WTC11 (cell line): ENCODE data around the gene PIGU.

ENCODE experiments used
- ATF3 ChIP-seq: sonication (generic); formaldehyde crosslinking; conservative IDR thresholded peaks from 2 replicates; pipeline ENCODE4 v1.8.1; 2022; ENCODE audit warnings: mild to moderate bottlenecking, missing genetic modification reagents
- CREB1 ChIP-seq: sonication (generic); formaldehyde crosslinking; IDR thresholded peaks from 2 replicates; pipeline ENCODE4 v1.8.0; 2023; ENCODE audit warnings: mild to moderate bottlenecking, missing genetic modification reagents
- CREM ChIP-seq: sonication (generic); formaldehyde crosslinking; IDR thresholded peaks from 2 replicates; pipeline ENCODE4 v1.8.1; 2022; ENCODE audit warnings: mild to moderate bottlenecking, missing genetic modification reagents, moderate library complexity
- CTCF ChIP-seq: fragments of 200-600 bp; IDR thresholded peaks from 2 replicates; pipeline ENCODE4 v1.8.0; 2022; ENCODE audit warnings: antibody characterized with exemption
- ETV6 ChIP-seq: sonication (generic); formaldehyde crosslinking; IDR thresholded peaks from 2 replicates; pipeline ENCODE4 v1.8.1; 2022; ENCODE audit warnings: mild to moderate bottlenecking, missing genetic modification reagents
- FOXJ3 ChIP-seq: sonication (generic); formaldehyde crosslinking; IDR thresholded peaks from 2 replicates; pipeline ENCODE4 v1.9.0; 2021; ENCODE audit warnings: missing genetic modification reagents, mild to moderate bottlenecking, borderline replicate concordance
- MAX ChIP-seq: sonication (generic); formaldehyde crosslinking; IDR thresholded peaks from 2 replicates; pipeline ENCODE4 v1.8.0; 2022; ENCODE audit warnings: mild to moderate bottlenecking, missing genetic modification reagents
- ZBTB21 ChIP-seq: sonication (generic); formaldehyde crosslinking; IDR thresholded peaks from 2 replicates; pipeline ENCODE4 v1.8.1; 2023; ENCODE audit warnings: mild to moderate bottlenecking, missing genetic modification reagents, borderline replicate concordance

GRCh38 chr20:34562641-34563040 is 114.3 kb downstream of the PIGU start:
- TF ChIP-seq MAX (CRISPR knock-in tag): no peak
- TF ChIP-seq ZBTB21 (CRISPR knock-in tag): no peak
- no peak for TF ChIP-seq ETV6
- no peak for TF ChIP-seq CREM (CRISPR knock-in tag)
- TF ChIP-seq CTCF: no peak
- TF ChIP-seq CREB1 (CRISPR knock-in tag): no peak
- TF ChIP-seq FOXJ3 (CRISPR knock-in tag): no peak
- no peak for TF ChIP-seq ATF3 (CRISPR knock-in tag)
